NB4 (cell line): Measurements from ENCODE around the gene GPR39.
A peak's percentile ranks its signal among the peaks of the same experiment; 100 is the strongest.

Experiments used
- DNase-seq: peaks from one replicate; pipeline ENCODE4 v3.0.0; 2010; ENCODE audit warnings: low read depth
- H3K4me3 ChIP-seq: one replicate; pipeline ENCODE4 v1.5.1; 2011; ENCODE audit warnings: mild to moderate bottlenecking, low read depth, low read length, moderate library complexity
- MYC ChIP-seq: IDR thresholded peaks from 2 replicates; pipeline ENCODE4 v1.6.1; 2011; ENCODE audit warnings: low read depth, low read length
- POLR2A ChIP-seq: IDR thresholded peaks from 2 replicates; pipeline ENCODE4 v1.6.1; 2011; ENCODE audit warnings: mild to moderate bottlenecking; ENCODE audit not compliant: insufficient read length; ENCODE audit errors: extremely low read depth
- TF ChIP-seq, protein P1 (sequence below): IDR thresholded peaks from one replicate; pipeline ENCODE4 v1.5.1; 2012; ENCODE audit warnings: low read depth, low read length
- TF ChIP-seq, protein P2 (sequence below): IDR thresholded peaks from 2 replicates; pipeline ENCODE4 v1.6.1; 2011; ENCODE audit warnings: low read depth, low read length

GPR39 gene

DNA sequence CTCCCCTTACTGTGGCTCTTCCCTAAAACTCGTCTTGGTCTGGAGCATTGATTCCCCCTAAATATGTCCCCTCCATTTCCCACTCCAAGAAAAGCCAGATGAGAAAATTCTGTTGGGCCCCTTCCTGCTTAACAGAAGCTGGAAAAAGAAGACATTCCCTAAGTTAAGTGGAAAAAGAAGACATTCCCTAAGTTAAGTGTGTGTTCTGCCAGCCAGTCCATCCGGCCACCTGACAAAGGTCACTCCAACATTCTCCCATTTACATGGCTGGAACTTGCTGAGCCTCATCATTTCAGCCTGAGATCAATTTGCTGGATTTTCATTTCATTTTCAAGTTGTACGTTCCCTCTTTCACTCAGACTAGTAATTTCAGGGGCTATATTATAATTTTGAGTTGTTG is 201.4 kb downstream of the GPR39 start:
- no peak for DNase-seq
- no peak overlapping the region for H3K4me3 ChIP-seq

DNA sequence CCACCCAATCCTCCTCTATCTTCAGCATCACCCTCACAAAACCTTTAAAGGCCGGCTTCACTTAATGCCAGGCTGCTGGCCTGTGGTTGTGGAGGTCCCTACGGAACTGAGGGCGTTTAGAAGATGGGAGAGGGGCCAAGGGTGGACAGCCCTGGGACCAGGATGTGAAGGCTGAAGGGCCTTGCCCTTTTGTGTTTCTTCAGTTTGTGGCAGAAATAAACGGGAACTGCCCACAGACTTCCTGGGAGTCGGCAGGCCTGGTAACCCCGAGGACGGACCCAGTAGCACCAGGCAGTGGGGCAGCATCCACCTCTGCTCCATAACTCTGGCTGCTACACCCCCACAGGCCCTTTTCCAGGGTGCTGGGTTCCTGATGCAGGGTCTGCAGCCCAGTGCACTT is 202.1 kb downstream of the GPR39 start:
- H3K4me3 ChIP-seq: no peak overlapping the region
- TF ChIP-seq, protein P1, sequence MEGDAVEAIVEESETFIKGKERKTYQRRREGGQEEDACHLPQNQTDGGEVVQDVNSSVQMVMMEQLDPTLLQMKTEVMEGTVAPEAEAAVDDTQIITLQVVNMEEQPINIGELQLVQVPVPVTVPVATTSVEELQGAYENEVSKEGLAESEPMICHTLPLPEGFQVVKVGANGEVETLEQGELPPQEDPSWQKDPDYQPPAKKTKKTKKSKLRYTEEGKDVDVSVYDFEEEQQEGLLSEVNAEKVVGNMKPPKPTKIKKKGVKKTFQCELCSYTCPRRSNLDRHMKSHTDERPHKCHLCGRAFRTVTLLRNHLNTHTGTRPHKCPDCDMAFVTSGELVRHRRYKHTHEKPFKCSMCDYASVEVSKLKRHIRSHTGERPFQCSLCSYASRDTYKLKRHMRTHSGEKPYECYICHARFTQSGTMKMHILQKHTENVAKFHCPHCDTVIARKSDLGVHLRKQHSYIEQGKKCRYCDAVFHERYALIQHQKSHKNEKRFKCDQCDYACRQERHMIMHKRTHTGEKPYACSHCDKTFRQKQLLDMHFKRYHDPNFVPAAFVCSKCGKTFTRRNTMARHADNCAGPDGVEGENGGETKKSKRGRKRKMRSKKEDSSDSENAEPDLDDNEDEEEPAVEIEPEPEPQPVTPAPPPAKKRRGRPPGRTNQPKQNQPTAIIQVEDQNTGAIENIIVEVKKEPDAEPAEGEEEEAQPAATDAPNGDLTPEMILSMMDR: no peak
- TF ChIP-seq MYC: no peak
- TF ChIP-seq POLR2A: no peak
- TF ChIP-seq, protein P2, sequence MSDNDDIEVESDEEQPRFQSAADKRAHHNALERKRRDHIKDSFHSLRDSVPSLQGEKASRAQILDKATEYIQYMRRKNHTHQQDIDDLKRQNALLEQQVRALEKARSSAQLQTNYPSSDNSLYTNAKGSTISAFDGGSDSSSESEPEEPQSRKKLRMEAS: no peak
- no peak for DNase-seq

More for the DNA sequence above, 201.4 kb downstream of the GPR39 start:
- TF ChIP-seq, protein P2: no peak
- TF ChIP-seq POLR2A: no peak
- TF ChIP-seq, protein P1: no peak
- no peak for TF ChIP-seq MYC

DNA sequence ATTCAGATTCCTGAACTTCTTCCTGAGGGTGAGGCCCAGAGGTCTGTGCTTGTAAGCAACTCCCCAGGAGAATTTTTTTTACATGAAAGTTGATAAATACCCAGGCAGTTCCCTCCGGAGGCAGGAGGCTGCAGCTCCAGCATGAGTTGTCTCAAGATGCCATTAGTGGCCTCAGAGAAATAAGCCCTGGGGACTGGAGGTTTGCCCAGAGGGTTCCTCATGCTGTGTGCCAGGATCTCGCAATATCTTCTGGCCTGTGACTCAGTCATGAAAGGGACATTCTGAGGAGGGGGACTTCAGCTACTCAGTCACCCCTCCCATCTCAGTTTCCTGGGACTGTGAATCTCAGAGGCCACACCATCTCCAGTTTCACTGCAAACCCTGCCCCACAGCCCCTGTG is 203.5 kb downstream of the GPR39 start:
- peak; percentile 81 for DNase-seq
- no peak overlapping the region for H3K4me3 ChIP-seq
- TF ChIP-seq POLR2A (no peak), MYC (no peak)
- TF ChIP-seq, protein P2: no peak
- TF ChIP-seq, protein P1: no peak

DNA sequence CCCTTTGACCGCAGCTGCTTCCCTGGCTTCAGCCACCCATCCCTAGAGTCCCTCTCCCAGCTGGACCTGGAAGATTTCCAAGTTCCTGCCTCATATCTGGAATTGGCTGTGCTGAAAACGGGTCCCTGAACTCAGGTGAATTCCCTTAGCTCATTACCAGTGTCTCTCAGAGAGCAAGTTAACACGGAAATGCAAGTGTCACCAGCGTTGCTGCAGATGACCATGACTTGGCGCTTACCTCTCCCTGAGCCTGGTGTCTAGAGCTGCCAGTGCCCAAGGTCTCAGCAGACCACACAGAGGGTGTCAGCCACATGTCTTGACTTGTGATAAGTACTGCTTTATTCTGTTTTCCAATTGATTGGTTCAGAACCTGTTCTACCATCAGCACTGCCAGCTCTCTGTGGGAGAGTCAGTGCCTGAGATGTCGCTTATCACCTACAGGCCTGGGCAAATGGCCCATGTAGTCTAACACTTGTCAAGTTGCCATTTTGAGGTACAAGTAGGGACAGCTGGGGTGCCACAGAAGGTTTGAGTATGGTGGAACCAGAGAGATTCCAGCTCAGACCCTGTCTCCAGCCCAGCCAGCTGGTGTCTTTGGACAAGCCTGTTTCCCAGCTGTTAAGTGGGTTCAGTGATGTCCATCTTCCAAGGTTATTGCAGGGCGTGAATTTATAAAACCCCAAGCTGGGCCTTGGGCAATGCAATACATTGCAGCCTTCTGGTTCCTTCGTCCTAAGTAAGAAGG is 204.7 kb downstream of the GPR39 start:
- no peak overlapping the region for H3K4me3 ChIP-seq
- DNase-seq: no peak
- TF ChIP-seq, protein P2: no peak
- TF ChIP-seq, protein P1: no peak

DNA sequence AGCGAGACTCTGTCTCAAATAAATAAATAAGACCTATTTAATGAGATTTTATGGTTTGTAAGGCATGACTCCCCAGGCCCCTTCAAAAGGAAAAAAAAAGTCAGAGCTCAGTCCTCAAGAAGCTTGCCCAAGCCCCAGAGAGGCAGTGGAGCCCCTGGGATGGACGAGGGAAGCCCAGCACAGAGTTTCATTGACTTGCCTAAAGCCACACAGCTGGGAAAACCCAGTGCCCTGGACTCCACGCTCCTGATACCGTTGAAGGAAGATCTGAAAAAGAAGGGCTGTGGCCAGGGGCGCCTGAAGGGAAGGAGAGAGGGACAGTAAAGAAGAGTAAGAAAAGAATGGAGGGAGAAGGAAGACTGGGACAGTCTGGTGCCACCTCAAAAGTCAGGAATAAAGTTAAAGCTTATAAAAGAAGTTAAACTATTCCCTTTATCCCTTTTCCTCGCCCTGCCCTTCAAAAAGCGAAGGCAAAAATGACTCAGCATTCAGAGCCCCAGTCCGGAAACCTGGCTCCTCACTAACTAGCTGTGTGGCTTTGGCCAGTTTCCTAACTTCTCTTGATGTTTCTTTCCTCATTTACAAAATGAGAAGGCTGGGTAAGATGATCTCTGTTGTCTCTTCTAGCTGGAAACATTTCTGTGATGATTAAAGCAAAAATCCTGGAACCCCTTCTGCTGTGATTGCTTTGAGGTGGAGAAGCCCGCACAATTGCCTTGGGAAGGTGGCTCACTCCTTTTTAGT is 206.7 kb downstream of the GPR39 start:
- H3K4me3 ChIP-seq: no peak overlapping the region
- peak; percentile 40 for DNase-seq

More for the DNA sequence above, 206.7 kb downstream of the GPR39 start:
- no peak for TF ChIP-seq POLR2A
- TF ChIP-seq, protein P2: no peak
- TF ChIP-seq MYC: no peak
- TF ChIP-seq, protein P1: no peak
